ENCODE measurements around the gene NPFFR2. TPM values are rescaled to one million over a fixed set of nuclear protein-coding genes. Genes with fewer than 3 reads are reported as not detected.

The NPFFR2 gene
- total and polyA plus RNA-seq, 2 donors (not counting 1 experiment from before 2014, with no cell fraction given): not detected

- Histone ChIP-seq H2AFZ (ENCODE audit: low read length) (no peak overlapping the region), H3K27me3 (ENCODE audit: control insufficient read depth, insufficient read depth, low read length) (no peaks in the 10 kb centered on the region), H3K4me2 (ENCODE audit: extremely low read depth, insufficient read depth, low read length) (no peak overlapping the region), H3K27ac (ENCODE audit: insufficient read depth, low read length) (no peak overlapping the region), H3K36me3 (ENCODE audit: control insufficient read depth, insufficient read depth, low read length) (no peaks in the 10 kb centered on the region), H3K9ac (ENCODE audit: insufficient read depth, low read length) (no peak overlapping the region), H3K4me3 (replicated peaks in 1 of 4; ENCODE audit: control extremely low read depth in 1 of 4, insufficient read depth in 1 of 4, low read depth in 3 of 4, low read length in 4 of 4) (no peak overlapping the region), H3K79me2 (ENCODE audit: control insufficient read depth, insufficient read depth, low read length) (no peaks in the 10 kb centered on the region), H3K4me1 (ENCODE audit: control insufficient read depth, extremely low read depth, insufficient read depth, low read length) (no peaks in the 10 kb centered on the region), H3K9me3 (ENCODE audit: control insufficient read depth, insufficient read depth, low read depth, low read length) (no peaks in the 10 kb centered on the region), H4K20me1 (ENCODE audit: control insufficient read depth, extremely low read depth, insufficient read depth, low read length) (no peaks in the 10 kb centered on the region)
- no peak for TF ChIP-seq EZH2 (IDR thresholded peaks at IDR 0.05; ENCODE audit: low read length, missing control alignments)
- TF ChIP-seq CTCF (conservative IDR thresholded peaks at IDR 0.05 in 1 of 2, IDR thresholded peaks at IDR 0.05 in 1 of 2; ENCODE audit: low read depth in 1 of 2, low read length in 2 of 2): no peak
- no peak for DNase-seq (ENCODE audit: low read depth in 2 of 2)
Observed at GRCh38 chr4:72118017-72118416, 86.2 kb downstream of the NPFFR2 start.

- TF ChIP-seq EZH2 (IDR thresholded peaks at IDR 0.05; ENCODE audit: low read length, missing control alignments) (no peak), CTCF (conservative IDR thresholded peaks at IDR 0.05 in 1 of 2, IDR thresholded peaks at IDR 0.05 in 1 of 2; ENCODE audit: low read depth in 1 of 2, low read length in 2 of 2) (no peak)
- H3K4me2 ChIP-seq (ENCODE audit: extremely low read depth, insufficient read depth, low read length): no peak overlapping the region
- no peaks in the 10 kb centered on the region for H3K4me1 ChIP-seq (ENCODE audit: control insufficient read depth, extremely low read depth, insufficient read depth, low read length)
- no peaks in the 10 kb centered on the region for H3K9me3 ChIP-seq (ENCODE audit: control insufficient read depth, insufficient read depth, low read depth, low read length)
- H2AFZ ChIP-seq (ENCODE audit: low read length): no peak overlapping the region
- no peaks in the 10 kb centered on the region for H3K36me3 ChIP-seq (ENCODE audit: control insufficient read depth, insufficient read depth, low read length)
- no peak overlapping the region for H3K27ac ChIP-seq (ENCODE audit: insufficient read depth, low read length)
- H3K9ac ChIP-seq (ENCODE audit: insufficient read depth, low read length): no peak overlapping the region
- DNase-seq (ENCODE audit: low read depth in 2 of 2): peak in 1 of 2 donors; percentile 20
- no peak overlapping the region for H3K4me3 ChIP-seq (replicated peaks in 1 of 4; ENCODE audit: control extremely low read depth in 1 of 4, insufficient read depth in 1 of 4, low read depth in 3 of 4, low read length in 4 of 4)
- no peaks in the 10 kb centered on the region for H3K27me3 ChIP-seq (ENCODE audit: control insufficient read depth, insufficient read depth, low read length)
- no peaks in the 10 kb centered on the region for H3K79me2 ChIP-seq (ENCODE audit: control insufficient read depth, insufficient read depth, low read length)
- H4K20me1 ChIP-seq (ENCODE audit: control insufficient read depth, extremely low read depth, insufficient read depth, low read length): no peaks in the 10 kb centered on the region
Observed at GRCh38 chr4:72119946-72120345, 88.1 kb downstream of the NPFFR2 start.

GRCh38 chr4:72128741-72129140 lies 96.9 kb downstream of the NPFFR2 start:
- H3K4me3 ChIP-seq (replicated peaks in 1 of 4; ENCODE audit: control extremely low read depth in 1 of 4, insufficient read depth in 1 of 4, low read depth in 3 of 4, low read length in 4 of 4): no peak overlapping the region
- no peak overlapping the region for H2AFZ ChIP-seq (ENCODE audit: low read length)
- no peaks in the 10 kb centered on the region for H3K9me3 ChIP-seq (ENCODE audit: control insufficient read depth, insufficient read depth, low read depth, low read length)
- no peak overlapping the region for H3K27ac ChIP-seq (ENCODE audit: insufficient read depth, low read length)
- no peaks in the 10 kb centered on the region for H4K20me1 ChIP-seq (ENCODE audit: control insufficient read depth, extremely low read depth, insufficient read depth, low read length)
- H3K27me3 ChIP-seq (ENCODE audit: control insufficient read depth, insufficient read depth, low read length): no peaks in the 10 kb centered on the region
- H3K4me1 ChIP-seq (ENCODE audit: control insufficient read depth, extremely low read depth, insufficient read depth, low read length): no peaks in the 10 kb centered on the region
- no peaks in the 10 kb centered on the region for H3K36me3 ChIP-seq (ENCODE audit: control insufficient read depth, insufficient read depth, low read length)
- TF ChIP-seq EZH2 (IDR thresholded peaks at IDR 0.05; ENCODE audit: low read length, missing control alignments) (no peak), CTCF (conservative IDR thresholded peaks at IDR 0.05 in 1 of 2, IDR thresholded peaks at IDR 0.05 in 1 of 2; ENCODE audit: low read depth in 1 of 2, low read length in 2 of 2) (no peak)
- DNase-seq (ENCODE audit: low read depth in 2 of 2): no peak
- no peak overlapping the region for H3K9ac ChIP-seq (ENCODE audit: insufficient read depth, low read length)
- no peaks in the 10 kb centered on the region for H3K79me2 ChIP-seq (ENCODE audit: control insufficient read depth, insufficient read depth, low read length)
- H3K4me2 ChIP-seq (ENCODE audit: extremely low read depth, insufficient read depth, low read length): no peak overlapping the region
